ENCODE results near the gene ST3GAL3.
"Not testable (repeated sequence)": the region's sequence is repeated elsewhere in the genome, so short reads cannot be mapped to it uniquely, and the experiment has no call there.

The ST3GAL3 gene

DNA sequence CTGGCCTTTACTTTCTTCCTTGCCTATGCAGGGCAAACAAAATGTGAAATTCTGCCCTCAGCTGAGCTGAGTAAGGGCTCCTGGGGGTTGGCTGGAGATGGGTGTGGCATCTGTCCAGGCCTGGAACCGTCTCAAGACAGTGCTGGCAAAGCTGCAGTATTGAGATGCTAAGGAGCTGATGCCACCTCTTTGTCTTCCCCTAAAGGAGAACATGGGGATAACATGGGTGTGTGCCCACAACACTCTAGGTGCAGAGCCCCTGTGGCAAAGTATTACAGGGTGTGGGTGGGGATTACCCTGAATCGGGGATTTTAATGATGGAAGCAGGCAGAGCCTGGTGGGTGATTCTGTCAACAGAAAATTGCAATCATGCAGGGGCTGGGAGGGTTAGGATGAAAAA, 2.5 kb upstream of the ST3GAL3 start:
- FAIRE-seq, result no peak

DNA sequence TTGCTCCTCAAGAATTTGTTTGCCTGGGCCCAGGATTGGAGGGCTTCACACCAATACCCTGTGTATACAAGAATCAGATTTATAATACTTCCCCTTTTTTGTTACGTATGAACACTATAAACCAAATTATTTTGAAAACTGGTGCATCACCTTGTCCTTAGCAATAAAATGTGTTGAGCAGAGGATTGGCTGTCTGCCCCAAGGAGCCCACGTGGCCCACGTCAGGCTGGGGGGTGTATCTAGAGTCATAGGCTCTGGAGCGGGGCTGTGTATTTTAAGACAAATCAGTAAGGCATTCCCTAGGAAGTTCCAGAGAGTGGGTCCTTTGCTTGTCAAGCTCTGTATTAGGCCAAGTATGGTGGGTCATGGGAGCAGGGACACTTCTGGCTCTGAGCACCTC, 2.0 kb upstream of the ST3GAL3 start:
- no peak for FAIRE-seq

DNA sequence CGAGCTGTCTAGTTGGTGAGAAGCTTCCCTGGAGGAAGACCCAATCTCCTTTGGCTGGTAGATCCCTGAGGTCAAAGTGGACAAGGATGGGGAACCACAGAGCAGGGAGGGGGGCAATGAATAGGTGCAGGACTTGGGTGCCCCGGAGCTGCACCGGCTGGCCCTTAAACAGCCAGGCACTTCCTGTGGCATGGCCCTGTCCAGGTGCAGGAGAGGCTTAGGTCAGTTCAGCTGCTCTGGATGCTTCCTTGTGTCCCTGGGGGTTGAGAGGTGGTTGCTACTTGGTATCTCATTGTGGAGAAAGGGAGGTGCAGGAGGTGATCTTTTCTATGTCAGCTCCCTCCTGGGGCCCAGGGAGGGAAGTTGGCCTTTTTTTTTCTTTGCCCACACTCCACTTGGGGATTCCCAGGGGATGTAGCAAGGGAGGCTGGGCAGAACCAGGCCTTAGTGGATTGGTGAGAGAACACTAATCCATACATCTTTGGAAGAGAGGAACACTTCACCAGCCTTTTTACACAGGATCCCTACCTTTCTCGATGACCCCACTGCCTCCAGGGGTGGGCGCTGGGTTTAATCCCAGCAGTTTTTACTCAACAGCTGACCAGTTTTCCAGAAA, 1.2 kb upstream of the ST3GAL3 start:
- FAIRE-seq, result no peak

DNA sequence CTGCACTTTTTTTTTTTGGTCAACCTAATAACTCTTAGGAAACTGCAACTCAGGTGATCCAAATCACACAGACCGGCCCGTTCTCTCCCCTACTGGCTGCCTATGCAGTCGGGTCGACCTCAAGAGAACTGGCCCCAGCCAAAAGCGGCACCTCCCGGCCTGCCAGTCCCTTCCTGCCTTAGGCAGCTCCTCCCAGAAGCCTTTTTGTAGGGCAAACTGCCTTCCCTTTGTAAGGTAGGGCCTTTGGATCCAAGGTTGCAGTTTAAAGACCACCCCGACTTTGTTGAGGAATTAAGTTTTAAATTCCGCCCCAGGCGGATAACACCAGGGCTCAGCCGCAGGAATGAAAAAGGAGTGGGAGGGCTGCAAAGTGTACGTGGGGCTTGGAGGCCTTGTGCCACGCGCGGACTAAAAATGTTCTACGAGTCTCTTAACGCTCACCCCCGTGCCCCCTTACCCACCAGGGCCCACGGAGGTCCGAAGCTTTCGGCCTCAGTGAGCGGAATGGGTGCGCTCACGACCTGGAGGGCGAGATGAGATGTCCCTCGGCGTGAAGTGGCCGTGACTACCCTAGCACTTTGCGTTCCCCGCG, 642 bp upstream of the ST3GAL3 start:
- FAIRE-seq, result no peak

DNA sequence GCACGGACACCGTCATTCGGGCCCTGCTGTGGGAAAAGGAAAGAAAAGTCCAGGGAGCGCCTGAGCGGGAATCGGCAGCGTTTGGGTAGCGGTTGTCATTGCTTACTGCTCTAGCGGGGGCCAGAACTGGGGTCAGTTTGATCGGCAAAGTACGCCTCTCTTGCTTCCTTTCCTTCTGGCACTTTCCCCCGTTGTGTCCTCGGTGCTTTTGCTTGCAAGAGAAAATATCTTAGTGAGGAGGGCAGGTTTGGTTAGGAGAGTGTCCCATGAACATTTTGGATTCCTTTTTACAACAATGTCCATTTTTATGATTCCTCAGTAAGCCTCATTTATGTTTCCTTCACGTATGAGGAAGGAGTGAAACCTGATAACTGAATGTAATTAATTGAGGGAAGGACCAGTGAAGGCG, 670 bp downstream of the ST3GAL3 start:
- no peak for FAIRE-seq

DNA sequence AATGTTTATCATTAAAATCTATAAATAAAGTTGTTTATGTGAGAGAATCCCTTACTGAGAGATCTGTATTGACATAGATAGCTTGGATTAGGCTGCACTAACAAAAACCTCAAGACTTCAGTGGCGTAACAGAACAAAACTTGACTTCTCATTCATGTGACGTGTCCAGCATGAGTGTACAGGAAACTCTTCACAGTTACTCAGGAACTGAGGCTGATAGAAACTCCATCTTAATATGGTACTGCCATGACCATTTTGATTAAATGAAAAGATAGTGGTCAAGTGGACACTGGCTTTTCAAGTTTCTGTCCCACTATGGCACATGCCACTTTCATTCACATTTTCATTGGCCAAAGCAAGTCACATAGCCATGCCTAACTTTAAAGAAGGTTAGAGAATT, 3.7 kb downstream of the ST3GAL3 start:
- no peak for FAIRE-seq

DNA sequence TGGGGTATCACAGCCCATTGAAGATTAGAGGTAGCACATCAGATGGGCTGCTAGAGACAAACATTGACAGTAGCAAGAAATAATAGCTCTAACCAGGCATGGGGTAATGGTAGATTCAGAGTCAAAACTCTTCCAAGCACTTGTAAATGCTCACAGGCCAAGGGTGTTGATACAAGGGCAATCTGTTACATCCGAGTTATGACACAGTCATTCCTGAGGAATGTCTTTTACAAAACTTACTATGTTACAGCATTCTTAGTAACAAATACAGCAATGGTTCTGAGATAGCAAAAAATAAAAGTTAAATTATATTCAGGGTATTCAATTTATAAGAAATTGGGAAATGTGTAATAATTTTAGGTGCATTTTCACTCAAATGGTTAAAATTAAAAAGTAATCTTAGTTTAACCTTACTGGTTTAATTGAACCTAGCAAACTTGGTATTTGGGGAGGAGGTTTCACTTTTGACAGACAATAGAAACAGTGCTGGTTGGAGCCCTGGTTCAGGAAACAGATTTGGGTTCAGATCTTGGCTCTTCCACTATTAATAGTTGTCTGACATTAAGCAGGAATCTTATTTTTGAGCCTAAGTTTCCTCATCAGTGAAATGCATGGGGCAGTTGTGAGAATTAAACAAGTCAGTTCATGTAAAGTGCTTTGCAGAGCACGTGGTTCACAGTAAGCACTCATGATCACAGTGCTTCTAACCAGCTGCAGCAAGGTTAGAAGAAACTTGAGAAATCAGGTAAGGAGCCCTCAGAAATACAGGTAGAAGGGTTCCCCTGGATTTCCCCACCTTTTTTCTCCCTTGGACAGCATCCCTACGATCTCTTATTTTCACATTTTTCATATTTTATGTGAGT, 4.4 kb downstream of the ST3GAL3 start:
- no peak for FAIRE-seq

DNA sequence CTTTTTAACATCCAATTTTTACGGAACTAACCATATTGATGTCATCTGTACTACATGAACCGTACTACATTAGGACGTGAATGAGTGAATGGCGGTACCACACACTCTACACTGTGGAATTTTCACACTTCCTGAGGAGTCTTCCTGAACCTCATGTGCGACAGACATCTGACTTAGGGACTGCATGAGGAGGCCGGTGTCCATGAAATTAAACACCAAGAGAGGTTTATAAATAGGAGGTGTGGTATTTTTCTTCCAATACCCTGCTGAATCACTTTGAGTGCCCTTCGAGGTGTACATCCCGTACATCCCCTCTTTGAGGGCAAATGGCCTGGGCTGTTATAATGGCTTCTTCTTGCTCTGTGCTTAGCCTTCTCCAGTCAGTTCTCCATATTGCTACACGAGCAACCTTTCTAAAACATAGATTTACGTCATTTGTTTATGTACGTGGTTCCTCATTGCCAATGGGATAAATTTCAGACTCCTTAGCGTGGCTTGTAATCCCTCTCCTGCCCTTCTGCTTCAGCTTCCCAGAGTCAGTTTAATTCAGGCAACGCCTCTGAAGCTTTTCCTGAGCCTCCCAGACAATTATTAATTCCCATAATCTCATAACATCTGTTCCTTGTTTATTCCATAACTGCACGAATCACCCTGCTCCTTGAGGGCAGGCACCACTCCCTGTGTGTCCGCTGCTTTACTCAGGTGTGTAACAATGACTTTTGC, 9.4 kb downstream of the ST3GAL3 start:
- FAIRE-seq, result no peak

DNA sequence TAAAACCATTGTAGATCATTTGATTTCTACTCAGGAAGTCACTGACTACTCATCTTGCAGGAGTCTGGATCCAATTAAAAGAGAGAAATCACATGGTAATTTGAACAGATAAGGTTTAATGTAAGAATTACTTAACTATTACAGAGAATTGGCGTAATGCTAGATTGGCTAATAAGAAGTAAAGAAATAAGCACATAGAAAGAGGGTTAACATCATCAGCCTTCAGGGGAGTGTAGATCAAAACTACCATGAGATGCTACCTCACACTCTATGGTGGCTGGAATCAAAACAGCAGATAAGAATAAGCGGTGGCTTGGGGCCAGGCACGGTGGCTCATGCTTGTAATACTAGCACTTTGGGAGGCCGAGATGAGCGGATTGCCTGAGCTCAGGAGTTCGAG, 11.7 kb downstream of the ST3GAL3 start:
- no peak for FAIRE-seq

DNA sequence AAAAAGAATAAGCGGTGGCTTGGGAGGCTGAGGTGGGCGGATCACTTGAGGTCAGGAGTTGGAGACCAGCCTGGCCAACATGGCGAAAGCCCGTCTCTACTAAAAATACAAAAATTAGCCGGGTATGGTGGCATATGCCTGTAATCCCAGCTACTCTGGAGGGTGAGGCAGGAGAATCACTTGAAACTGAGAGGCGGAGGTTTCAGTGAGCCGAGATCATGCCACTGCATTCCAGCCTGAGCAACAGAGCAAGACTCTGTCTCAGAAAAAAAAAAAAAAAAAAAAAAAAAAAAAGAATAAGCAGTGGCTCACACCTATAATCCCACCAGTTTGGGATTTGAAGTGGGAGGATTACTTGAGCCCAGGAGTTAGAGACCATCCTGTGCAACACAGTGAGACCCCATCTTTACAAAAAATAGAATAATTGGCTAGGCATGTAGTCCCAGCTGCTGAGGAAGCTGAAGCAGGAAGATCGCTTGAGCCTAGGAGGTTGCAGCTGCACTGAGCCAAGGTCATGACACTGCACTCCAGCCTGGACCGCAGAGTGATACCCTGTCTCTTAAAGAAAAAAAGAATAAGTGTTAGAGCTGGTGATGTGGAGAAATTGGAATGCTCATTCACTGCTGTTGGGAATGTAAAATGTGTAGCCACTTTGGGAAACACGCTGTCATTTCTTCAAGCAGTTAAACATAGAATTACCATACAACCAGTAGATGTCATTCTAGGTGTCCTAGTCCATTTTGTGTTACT, 12.5 kb downstream of the ST3GAL3 start:
- not testable (repeated sequence) for FAIRE-seq

DNA sequence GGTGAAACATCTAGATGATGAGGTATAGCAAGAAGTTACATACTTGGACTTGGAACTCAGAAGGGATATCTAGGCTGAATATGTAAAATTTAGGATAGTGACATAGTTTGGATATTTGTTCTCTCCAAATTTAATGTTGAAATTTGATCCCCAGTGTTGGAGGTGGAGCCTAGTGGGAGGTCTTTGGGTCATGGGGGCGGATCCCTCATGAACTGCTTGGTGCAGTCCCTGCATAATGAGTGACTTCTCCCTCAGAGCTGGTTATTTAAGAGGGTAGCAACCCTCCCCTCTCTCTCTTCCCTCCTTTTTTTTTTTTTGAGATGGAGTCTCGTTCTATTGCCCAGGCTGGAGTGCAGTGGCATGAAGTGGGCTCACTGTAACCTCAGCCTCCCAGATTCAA, 15.5 kb downstream of the ST3GAL3 start:
- no peak for FAIRE-seq

DNA sequence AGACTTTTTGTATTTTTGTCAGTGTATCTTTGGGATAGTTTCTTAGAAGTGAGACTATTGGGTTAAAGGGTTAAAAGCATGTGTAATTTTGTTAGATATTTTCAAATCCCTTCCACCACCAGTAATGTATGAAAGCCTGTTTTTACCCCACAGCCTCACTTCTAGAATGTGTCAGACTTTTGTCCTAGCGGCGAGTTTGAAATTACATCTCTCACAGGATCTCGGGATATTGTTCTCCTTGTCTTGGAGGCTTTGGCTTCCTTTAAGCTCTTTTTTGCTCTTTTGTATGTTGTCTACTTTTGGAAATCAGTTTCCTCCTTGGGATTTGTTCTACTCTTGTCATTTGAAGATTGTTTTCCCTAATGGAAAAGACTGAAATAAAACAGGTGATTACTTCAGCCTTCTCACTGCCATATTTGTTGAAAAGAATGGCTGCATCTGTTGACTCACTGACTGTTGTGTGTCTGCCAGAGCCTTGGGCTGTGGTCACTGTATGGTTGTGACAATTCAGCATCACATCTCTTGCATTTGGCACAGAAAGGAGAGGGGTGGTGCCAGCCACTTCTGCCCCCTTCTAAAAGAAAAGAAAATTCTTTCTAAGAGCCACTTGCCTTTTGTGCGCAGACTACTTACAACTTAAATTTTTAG, 22.6 kb downstream of the ST3GAL3 start:
- FAIRE-seq, result no peak

DNA sequence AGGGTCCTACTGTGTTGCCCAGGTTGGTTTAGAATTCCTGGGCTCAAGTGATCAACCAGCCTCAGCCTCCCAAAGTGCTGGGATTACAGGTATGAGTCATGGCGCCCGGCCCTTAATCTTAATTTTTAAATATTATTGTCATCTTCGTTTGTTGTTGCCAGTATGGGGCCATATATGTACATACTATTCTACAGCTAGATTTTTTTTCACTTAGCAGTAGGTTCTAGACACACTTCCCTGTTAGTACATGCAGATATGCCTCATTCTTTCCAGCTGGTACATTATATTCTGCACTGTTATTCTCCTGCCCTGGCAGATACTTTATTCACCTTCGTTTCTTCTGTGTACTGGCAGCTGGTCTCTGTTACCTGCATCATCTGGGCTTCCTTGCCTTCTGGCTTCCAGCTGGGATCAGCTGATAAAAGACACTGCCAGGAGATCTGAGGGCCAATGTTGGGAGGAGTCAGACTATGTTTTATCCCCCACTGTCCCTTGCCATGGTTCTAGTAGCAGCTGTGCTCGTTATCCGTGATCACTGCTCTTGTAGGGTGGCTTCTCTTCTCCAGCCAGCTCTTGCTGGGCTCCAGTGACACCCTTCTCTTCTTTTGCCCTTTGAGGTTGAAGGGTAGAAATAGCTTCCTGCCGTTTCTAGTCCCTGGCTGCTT, 24.7 kb downstream of the ST3GAL3 start:
- FAIRE-seq, result no peak

DNA sequence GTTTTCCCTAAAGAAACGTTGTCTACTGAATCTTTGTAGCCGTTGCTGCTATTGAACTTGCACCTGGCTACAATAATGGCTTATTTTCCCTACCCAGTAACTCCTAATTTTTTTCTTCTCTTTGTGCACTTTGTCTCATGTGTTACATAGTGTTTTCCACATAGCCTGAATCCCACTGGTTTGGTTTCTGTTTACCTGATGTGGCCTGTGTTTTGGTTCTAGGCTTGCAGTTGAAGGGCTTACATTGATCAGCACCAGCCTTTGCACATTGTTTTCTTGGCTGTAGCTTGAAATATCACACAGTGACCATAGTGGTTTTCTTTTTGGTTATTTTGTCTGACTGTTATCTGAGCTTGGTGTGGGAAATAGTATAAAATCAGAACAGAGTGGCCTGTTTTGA, 29.5 kb downstream of the ST3GAL3 start:
- FAIRE-seq, result no peak

DNA sequence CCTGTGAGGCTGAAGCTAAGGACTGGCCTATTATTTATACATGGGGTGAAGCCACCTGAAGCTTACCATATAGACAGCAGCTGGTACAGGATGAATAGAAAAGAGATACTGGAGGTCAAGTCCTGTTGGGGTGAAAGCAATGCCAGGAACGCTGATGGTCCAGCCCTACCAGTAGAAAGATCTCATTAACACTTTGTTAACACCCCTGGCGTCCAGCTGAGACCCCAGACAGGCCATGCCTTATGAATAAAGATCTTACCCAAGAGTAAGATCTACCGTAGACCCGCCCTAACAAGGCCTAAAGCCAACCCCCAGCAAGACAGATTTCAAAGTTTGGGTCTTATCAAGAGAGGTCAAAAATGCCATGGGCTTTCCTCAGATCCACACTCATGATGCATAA, 34.7 kb downstream of the ST3GAL3 start:
- no peak for FAIRE-seq

DNA sequence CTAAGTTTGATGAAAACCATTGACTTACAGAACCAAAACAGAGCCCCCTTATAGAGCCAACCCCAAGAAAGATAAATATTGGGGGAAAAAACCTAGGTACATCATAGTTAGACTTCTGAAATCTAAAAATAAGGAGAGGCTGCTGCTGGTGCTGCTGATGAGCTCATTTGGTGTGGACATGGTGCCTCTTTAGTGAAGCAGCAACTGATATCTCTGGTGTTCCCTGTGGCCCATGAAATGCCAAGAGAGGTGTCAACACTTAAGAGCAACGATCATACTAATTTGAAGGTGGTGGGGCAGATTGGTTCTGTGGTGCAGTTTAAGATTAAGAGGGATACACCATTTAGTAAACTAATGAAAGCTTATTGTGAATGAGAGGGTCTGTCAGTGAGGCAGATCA, 35.9 kb downstream of the ST3GAL3 start:
- FAIRE-seq, result no peak

DNA sequence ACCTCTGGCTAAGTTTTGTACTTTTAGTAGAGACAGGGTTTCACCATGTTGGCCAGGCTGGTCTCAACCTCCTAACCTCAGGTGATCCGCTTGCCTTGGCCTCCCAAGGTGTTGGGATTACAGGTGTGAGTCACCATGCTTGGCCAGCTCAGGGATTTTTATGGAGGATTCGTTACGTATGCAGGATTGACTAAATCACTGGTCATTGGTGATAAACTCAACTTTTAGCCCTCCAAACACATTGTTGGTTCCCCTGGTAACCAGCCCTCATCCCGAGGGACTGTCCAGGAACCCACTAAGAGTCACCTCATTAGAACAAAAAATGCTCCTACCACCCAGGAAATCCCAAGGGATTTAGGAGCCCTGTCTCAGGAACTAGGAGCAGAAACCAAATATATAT, 40.4 kb downstream of the ST3GAL3 start:
- FAIRE-seq, result no peak

DNA sequence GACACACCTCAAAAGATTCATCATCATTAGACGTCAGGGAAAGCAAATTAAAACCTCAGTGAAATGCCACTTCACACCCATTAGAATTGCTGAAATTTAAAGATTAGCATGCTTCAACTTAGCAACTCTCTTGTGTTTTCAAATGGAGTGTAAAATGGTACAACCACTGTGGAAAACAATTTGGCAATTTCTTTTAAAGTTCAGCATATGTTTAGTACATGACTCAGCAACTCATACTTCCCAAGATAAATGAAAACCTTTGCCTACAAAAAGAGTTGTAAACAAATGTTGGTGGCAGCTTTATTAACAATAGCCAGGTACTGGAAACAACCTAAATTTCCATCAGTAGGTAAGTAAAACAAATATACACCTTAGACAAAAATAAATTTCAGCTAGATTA, 42.7 kb downstream of the ST3GAL3 start:
- FAIRE-seq, result no peak

DNA sequence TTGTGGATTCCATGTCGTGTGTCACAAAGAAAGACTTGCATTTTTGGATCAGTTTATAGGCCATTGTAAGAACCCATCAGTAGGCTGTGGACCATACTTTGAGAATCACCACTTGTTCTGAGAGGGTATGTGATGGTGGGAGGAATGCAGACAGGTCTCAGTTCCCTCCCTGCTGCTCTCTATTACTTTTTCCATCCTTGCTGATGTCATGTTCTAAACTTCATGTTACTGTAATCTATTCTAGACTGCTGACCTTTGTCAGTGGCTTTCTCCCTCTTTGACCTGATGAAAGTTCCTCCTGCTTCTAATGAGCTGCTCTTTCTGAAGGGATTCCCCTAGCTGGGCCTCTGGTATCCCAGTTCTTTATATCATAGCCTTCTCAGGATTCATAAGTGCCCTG, 46.1 kb downstream of the ST3GAL3 start:
- FAIRE-seq, result no peak

DNA sequence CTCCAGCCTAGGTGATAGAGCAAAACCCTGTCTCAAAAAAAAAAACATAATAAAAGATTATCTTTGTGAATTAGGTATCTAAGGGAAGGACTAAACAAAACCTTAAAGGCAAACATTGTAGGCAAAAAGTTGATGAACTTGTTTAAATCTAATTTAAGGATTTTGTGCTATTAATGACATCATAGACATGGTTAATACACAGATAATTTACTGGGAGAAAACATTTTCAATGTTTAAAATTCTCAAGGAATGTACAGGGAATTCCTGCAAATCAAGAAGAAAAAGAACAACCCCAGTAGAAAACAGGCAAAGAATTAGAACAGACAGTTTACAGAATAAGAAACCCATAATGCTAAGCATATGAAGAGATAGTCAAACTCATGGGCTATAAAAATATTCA, 47.6 kb downstream of the ST3GAL3 start:
- FAIRE-seq, result no peak

DNA sequence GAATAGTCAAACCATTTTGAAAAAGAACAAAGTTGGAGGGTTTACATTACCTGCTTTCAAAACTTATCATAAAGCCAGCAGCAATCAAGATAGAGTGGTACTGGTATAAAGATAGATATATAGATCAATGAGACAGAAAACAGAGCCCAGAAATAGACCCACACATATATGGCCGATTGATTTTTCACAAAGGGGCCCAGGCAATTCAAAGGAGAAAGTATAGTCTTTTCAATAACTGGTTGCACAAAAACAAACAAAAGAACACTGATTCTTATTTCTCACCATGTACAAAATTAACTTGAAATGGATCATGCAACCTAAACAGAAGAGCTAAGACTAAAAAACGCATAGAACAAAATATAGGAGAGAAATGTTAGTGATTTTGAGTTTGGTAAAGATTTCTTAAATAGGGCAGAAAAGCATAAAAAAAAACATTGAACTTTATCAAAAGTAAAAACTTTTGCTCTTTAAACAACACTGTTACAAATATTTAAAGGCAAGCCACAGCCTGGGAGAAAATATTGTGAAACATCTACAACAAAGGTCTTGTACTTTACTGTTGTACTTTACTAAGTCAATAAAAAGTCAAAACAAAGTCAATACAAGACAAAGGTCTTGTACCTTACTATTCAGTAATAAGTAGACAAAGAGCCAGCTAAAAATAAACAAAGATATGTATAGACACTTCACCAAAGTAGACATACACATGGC, 50.2 kb downstream of the ST3GAL3 start:
- FAIRE-seq, result no peak

Measured in A204.1 (cell line).